HG03108 (cell line): ENCODE data around the gene TBRG1.

Source experiments
- ATAC-seq: cut with Tn5 transposase; IDR thresholded peaks from one replicate; pipeline ENCODE4 v1.9.1; 2021; ENCODE audit warnings: moderate library complexity; ENCODE audit not compliant: unreplicated experiment

The TBRG1 gene

GRCh38 chr11:124612567-124613246 lies 10.0 kb upstream of the TBRG1 start:
- ATAC-seq = no peak

- no peak for ATAC-seq
Measured at GRCh38 chr11:124618863-124619262, 3.8 kb upstream of the TBRG1 start.

- no peak for ATAC-seq
Measured at GRCh38 chr11:124623861-124624525, 1.3 kb downstream of the TBRG1 start.

- no peak for ATAC-seq
Measured at GRCh38 chr11:124625504-124626168, 3.0 kb downstream of the TBRG1 start.

GRCh38 chr11:124627546-124627945 lies 4.9 kb downstream of the TBRG1 start:
- ATAC-seq = no peak

GRCh38 chr11:124629961-124630360 lies 7.3 kb downstream of the TBRG1 start:
- ATAC-seq = no peak

GRCh38 chr11:124633355-124633754 lies 10.7 kb downstream of the TBRG1 start:
- ATAC-seq = no peak

- ATAC-seq = no peak
Measured at GRCh38 chr11:124635932-124636331, 13.3 kb downstream of the TBRG1 start.

- no peak for ATAC-seq
Measured at GRCh38 chr11:124638500-124638899, 15.8 kb downstream of the TBRG1 start.

- ATAC-seq = no peak
Measured at GRCh38 chr11:124639186-124639585, 16.5 kb downstream of the TBRG1 start.

- no peak for ATAC-seq
Measured at GRCh38 chr11:124640666-124641065, 18.0 kb downstream of the TBRG1 start.

GRCh38 chr11:124642628-124643027 lies 20.0 kb downstream of the TBRG1 start:
- ATAC-seq = no peak

GRCh38 chr11:124643042-124643604 lies 20.5 kb downstream of the TBRG1 start:
- no peak for ATAC-seq

- ATAC-seq = no peak
Measured at GRCh38 chr11:124643605-124644425, 21.2 kb downstream of the TBRG1 start.

- ATAC-seq = peak; percentile 65
Measured at GRCh38 chr11:124644426-124645280, 22.0 kb downstream of the TBRG1 start.

GRCh38 chr11:124646148-124646547 lies 23.5 kb downstream of the TBRG1 start:
- ATAC-seq = no peak

GRCh38 chr11:124648610-124649009 lies 25.9 kb downstream of the TBRG1 start:
- ATAC-seq = no peak

- ATAC-seq = no peak
Measured at GRCh38 chr11:124656774-124657630, 34.3 kb downstream of the TBRG1 start.

- ATAC-seq = no peak
Measured at GRCh38 chr11:124657904-124658303, 35.2 kb downstream of the TBRG1 start.
